IPS-20b (cell line): ENCODE results near the gene NUDT8.
A peak's percentile ranks its signal among the peaks of the same experiment; 100 is the strongest.

Experiments used
- H3K27ac ChIP-seq: one replicate; pipeline ENCODE4 v1.5.1; 2013; ENCODE audit warnings: low read length
- H3K27me3 ChIP-seq: 2 replicates; pipeline ENCODE4 v1.6.1; 2013; ENCODE audit warnings: mild to moderate bottlenecking, low read length, inconsistent platforms; ENCODE audit not compliant: insufficient read depth
- H3K36me3 ChIP-seq: 2 replicates; pipeline ENCODE4 v1.6.1; 2013; ENCODE audit warnings: low read depth, mild to moderate bottlenecking, inconsistent platforms, low read length, moderate library complexity; ENCODE audit not compliant: insufficient read depth
- H3K4me1 ChIP-seq: 2 replicates; pipeline ENCODE4 v1.6.1; 2013; ENCODE audit warnings: mild to moderate bottlenecking, control low read depth, inconsistent platforms, low read length, moderate library complexity; ENCODE audit not compliant: insufficient read depth
- H3K4me3 ChIP-seq: 2 replicates; pipeline ENCODE4 v1.5.1; 2013; ENCODE audit warnings: mild to moderate bottlenecking, low read length, inconsistent platforms
- H3K9ac ChIP-seq: 2 replicates; pipeline ENCODE4 v1.6.1; 2013; ENCODE audit warnings: low read depth, mild to moderate bottlenecking, inconsistent platforms, low read length, moderate library complexity
- H3K9me3 ChIP-seq: 2 replicates; pipeline ENCODE4 v1.6.1; 2013; ENCODE audit warnings: mild to moderate bottlenecking, low read depth, low read length, inconsistent platforms; ENCODE audit not compliant: insufficient read depth

Gene NUDT8

DNA sequence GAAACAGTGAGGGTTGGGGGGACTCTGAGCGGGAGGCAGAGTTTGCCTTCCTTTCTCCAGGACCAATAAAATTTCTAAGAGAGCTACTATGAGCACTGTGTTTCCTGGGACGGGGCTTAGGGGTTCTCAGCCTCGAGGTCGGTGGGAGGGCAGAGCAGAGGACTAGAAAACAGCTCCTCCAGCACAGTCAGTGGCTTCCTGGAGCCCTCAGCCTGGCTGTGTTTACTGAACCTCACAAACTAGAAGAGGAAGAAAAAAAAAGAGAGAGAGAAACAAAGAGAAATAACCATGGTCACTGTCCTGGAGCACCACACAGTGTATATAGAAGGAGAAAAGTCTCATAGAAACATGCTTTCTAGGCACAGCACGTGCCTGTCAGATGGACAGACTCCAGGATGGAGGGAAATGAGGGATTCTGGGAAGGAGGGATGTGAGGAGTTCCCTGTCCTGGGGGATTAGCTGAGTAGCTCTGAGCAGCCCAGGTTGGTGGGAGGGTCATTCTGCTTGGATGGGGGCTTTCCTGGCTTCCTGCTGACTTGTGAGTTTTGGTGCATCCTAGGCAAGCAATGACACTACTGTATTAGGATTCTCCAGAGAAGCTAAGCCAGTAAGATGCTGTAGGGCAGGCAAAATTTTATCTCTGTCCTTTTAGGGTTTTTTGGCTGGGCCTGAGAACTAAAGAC, 43.0 kb downstream of the NUDT8 start:
- Histone ChIP-seq H3K9ac (no peak overlapping the region), H3K4me3 (no peak overlapping the region), H3K27ac (no peak overlapping the region), H3K9me3 (no peaks in the 10 kb centered on the region), H3K36me3 (peaks cover 52% of the 10 kb centered on the region), H3K27me3 (no peaks in the 10 kb centered on the region; the same call in 1 of the 2 replicates), H3K4me1 (peaks cover 18% of the 10 kb centered on the region; the same call in 1 of the 2 replicates)

GRCh38 chr11:67585911-67586310, 43.8 kb downstream of the NUDT8 start:
- H3K27me3 ChIP-seq, result no peaks in the 10 kb centered on the region; the same call in 1 of the 2 replicates
- peaks cover 22% of the 10 kb centered on the region; the same call in 1 of the 2 replicates for H3K4me1 ChIP-seq
- H3K36me3 ChIP-seq, result peaks cover 52% of the 10 kb centered on the region
- H3K9ac ChIP-seq, result no peak overlapping the region; the same call in 1 of the 2 replicates
- peak overlapping the region; percentile 84 for H3K4me3 ChIP-seq
- H3K27ac ChIP-seq, result no peak overlapping the region
- H3K9me3 ChIP-seq, result no peaks in the 10 kb centered on the region

GRCh38 chr11:67584881-67585873, 44.6 kb downstream of the NUDT8 start:
- H3K36me3 ChIP-seq, result peaks cover 52% of the 10 kb centered on the region
- H3K9me3 ChIP-seq, result no peaks in the 10 kb centered on the region
- peak overlapping the region; percentile 90; the same call in 1 of the 2 replicates for H3K9ac ChIP-seq
- H3K27ac ChIP-seq, result peak overlapping the region; percentile 39
- H3K4me1 ChIP-seq, result peaks cover 22% of the 10 kb centered on the region; the same call in 1 of the 2 replicates
- peak overlapping the region; percentile 84 for H3K4me3 ChIP-seq
- no peaks in the 10 kb centered on the region; the same call in 1 of the 2 replicates for H3K27me3 ChIP-seq

DNA sequence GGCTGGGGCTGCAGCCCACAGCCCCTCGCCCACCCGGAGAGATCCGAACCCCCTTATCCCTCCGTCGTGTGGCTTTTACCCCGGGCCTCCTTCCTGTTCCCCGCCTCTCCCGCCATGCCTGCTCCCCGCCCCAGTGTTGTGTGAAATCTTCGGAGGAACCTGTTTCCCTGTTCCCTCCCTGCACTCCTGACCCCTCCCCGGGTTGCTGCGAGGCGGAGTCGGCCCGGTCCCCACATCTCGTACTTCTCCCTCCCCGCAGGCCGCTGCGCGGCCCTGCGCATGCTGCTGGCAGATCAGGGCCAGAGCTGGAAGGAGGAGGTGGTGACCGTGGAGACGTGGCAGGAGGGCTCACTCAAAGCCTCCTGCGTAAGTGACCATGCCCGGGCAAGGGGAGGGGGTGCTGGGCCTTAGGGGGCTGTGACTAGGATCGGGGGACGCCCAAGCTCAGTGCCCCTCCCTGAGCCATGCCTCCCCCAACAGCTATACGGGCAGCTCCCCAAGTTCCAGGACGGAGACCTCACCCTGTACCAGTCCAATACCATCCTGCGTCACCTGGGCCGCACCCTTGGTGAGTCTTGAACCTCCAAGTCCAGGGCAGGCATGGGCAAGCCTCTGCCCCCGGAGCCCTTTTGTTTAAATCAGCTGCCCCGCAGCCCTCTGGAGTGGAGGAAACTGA, 45.4 kb downstream of the NUDT8 start:
- Histone ChIP-seq H3K4me3 (peak overlapping the region; percentile 84), H3K36me3 (peaks cover 47% of the 10 kb centered on the region), H3K27me3 (peaks cover 7% of the 10 kb centered on the region), H3K27ac (peak overlapping the region; percentile 39), H3K9me3 (no peaks in the 10 kb centered on the region), H3K4me1 (peaks cover 22% of the 10 kb centered on the region; the same call in 1 of the 2 replicates), H3K9ac (peak overlapping the region; percentile 90)

DNA sequence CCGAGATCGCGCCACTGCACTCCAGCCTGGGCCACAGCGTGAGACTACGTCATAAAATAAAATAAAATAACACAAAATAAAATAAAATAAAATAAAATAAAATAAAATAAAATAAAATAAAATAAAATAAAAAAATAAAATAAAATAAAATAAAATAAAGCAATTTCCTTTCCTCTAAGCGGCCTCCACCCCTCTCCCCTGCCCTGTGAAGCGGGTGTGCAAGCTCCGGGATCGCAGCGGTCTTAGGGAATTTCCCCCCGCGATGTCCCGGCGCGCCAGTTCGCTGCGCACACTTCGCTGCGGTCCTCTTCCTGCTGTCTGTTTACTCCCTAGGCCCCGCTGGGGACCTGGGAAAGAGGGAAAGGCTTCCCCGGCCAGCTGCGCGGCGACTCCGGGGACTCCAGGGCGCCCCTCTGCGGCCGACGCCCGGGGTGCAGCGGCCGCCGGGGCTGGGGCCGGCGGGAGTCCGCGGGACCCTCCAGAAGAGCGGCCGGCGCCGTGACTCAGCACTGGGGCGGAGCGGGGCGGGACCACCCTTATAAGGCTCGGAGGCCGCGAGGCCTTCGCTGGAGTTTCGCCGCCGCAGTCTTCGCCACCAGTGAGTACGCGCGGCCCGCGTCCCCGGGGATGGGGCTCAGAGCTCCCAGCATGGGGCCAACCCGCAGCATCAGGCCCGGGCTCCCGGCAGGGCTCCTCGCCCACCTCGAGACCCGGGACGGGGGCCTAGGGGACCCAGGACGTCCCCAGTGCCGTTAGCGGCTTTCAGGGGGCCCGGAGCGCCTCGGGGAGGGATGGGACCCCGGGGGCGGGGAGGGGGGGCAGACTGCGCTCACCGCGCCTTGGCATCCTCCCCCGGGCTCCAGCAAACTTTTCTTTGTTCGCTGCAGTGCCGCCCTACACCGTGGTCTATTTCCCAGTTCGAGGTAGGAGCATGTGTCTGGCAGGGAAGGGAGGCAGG, 46.2 kb downstream of the NUDT8 start, which contains the start of gene GSTP1:
Gene GSTP1, plus strand, starts transcription at position 566 of the 958 bp plus-strand sequence. Its CDS starts 32 bp downstream, at position 598.
- H3K4me3 ChIP-seq, result peak within 1 kb of the TSS; percentile 84
- H3K9me3 ChIP-seq, result no peaks in the 10 kb centered on the region
- H3K9ac ChIP-seq, result peak within 1 kb of the TSS; percentile 90
- H3K36me3 ChIP-seq, result peaks cover 42% of the 10 kb centered on the region
- peaks cover 8% of the 10 kb centered on the region for H3K27me3 ChIP-seq
- H3K27ac ChIP-seq, result peak within 1 kb of the TSS; percentile 39
- H3K4me1 ChIP-seq, result peaks cover 22% of the 10 kb centered on the region; the same call in 1 of the 2 replicates

- Histone ChIP-seq H3K36me3 (peaks cover 27% of the 10 kb centered on the region), H3K4me1 (peaks cover 22% of the 10 kb centered on the region; the same call in 1 of the 2 replicates), H3K27me3 (peaks cover 8% of the 10 kb centered on the region), H3K27ac (no peak overlapping the region), H3K9ac (no peak overlapping the region), H3K9me3 (no peaks in the 10 kb centered on the region), H3K4me3 (peak overlapping the region; percentile 84)
These were observed 47.7 kb downstream of the NUDT8 start for GRCh38 chr11:67582011-67582410.

- Histone ChIP-seq H3K4me3 (peak overlapping the region; percentile 84; the same call in 1 of the 2 replicates), H3K27ac (no peak overlapping the region), H3K9ac (no peak overlapping the region), H3K27me3 (peaks cover 8% of the 10 kb centered on the region), H3K4me1 (peaks cover 22% of the 10 kb centered on the region; the same call in 1 of the 2 replicates), H3K9me3 (no peaks in the 10 kb centered on the region), H3K36me3 (peaks cover 22% of the 10 kb centered on the region)
These were observed 48.3 kb downstream of the NUDT8 start for GRCh38 chr11:67581469-67581868.

- H3K9ac ChIP-seq, result no peak overlapping the region
- H3K4me3 ChIP-seq, result no peak overlapping the region
- peaks cover 8% of the 10 kb centered on the region for H3K27me3 ChIP-seq
- peaks cover 13% of the 10 kb centered on the region; the same call in 1 of the 2 replicates for H3K4me1 ChIP-seq
- no peaks in the 10 kb centered on the region for H3K36me3 ChIP-seq
- no peaks in the 10 kb centered on the region for H3K9me3 ChIP-seq
- no peak overlapping the region for H3K27ac ChIP-seq
These were observed 51.8 kb downstream of the NUDT8 start for GRCh38 chr11:67577951-67578350.
